CD14-positive monocyte (primary cell): ENCODE data around the gene HSDL1. TPM values are rescaled to one million over a fixed set of nuclear protein-coding genes. Genes with fewer than 3 reads are reported as not detected.

ENCODE experiments used
- DNase-seq, 3 donors: peaks; one replicate each; pipeline ENCODE4 v3.0.0-alpha.2; 2011 to 2022
- H2AFZ ChIP-seq: 2 replicates; pipeline ENCODE4 v1.6.0; 2012; ENCODE audit warnings: mild to moderate bottlenecking, low read depth, low read length, inconsistent platforms; ENCODE audit not compliant: insufficient read depth, poor library complexity, severe bottlenecking
- H3K27ac ChIP-seq, 2 donors: 1 replicate in 1 of 2; 2 replicates in 1 of 2; pipeline ENCODE4 v1.5.1; 2012 to 2013; ENCODE audit warnings: low read length in 2 of 2, control low read depth in 1 of 2, inconsistent platforms in 1 of 2, low read depth in 1 of 2, mild to moderate bottlenecking in 1 of 2
- H3K27me3 ChIP-seq, 2 donors: one replicate each; pipeline versions ENCODE4 v1.6.0 to v1.6.1; 2011 to 2013; ENCODE audit warnings: low read length in 2 of 2; ENCODE audit not compliant: control insufficient read depth in 2 of 2, insufficient read depth in 2 of 2
- H3K36me3 ChIP-seq, 2 donors: replicated peaks in 1 of 2; 1 replicate in 1 of 2; 2 replicates in 1 of 2; pipeline versions ENCODE4 v1.5.1 to v1.6.1; 2012 to 2013; ENCODE audit warnings: low read length in 2 of 2, control low read depth in 1 of 2, inconsistent platforms in 1 of 2, mild to moderate bottlenecking in 1 of 2; ENCODE audit not compliant: insufficient read depth in 2 of 2, control insufficient read depth in 1 of 2
- H3K4me1 ChIP-seq, 2 donors: 1 replicate in 1 of 2; 2 replicates in 1 of 2; pipeline versions ENCODE4 v1.5.1 to v1.6.1; 2012 to 2013; ENCODE audit warnings: low read length in 2 of 2, control low read depth in 1 of 2, inconsistent platforms in 1 of 2, mild to moderate bottlenecking in 1 of 2, moderate library complexity in 1 of 2; ENCODE audit not compliant: insufficient read depth in 2 of 2, control insufficient read depth in 1 of 2
- H3K4me2 ChIP-seq: replicated peaks from 2 replicates; pipeline ENCODE3; 2012; ENCODE audit warnings: low read length, moderate library complexity, mild to moderate bottlenecking; ENCODE audit not compliant: poor library complexity, severe bottlenecking; ENCODE audit errors: extremely low read depth
- H3K4me3 ChIP-seq, 3 experiments: fragments of 200-600 bp in 1 of 3; sonication (generic) in 1 of 3; replicated peaks in 1 of 3; 1 replicate in 2 of 3; 2 replicates in 1 of 3; pipeline ENCODE4 v1.5.1; 2011 to 2013; ENCODE audit warnings: low read length in 3 of 3, mild to moderate bottlenecking in 3 of 3, control low read depth in 2 of 3, low read depth in 2 of 3, inconsistent platforms in 1 of 3, moderate library complexity in 1 of 3
- H3K79me2 ChIP-seq: 2 replicates; pipeline ENCODE4 v1.6.0; 2012; ENCODE audit warnings: mild to moderate bottlenecking, control low read depth, inconsistent platforms, low read length, moderate library complexity; ENCODE audit not compliant: insufficient read depth
- H3K9ac ChIP-seq: 2 replicates; pipeline ENCODE4 v1.6.0; 2017; ENCODE audit warnings: low read length, mild to moderate bottlenecking; ENCODE audit not compliant: insufficient read depth, poor library complexity, severe bottlenecking
- H3K9me3 ChIP-seq, 2 donors: replicated peaks in 1 of 2; 1 replicate in 1 of 2; 2 replicates in 1 of 2; pipeline versions ENCODE4 v1.5.1 to v1.6.1; 2012 to 2013; ENCODE audit warnings: low read length in 2 of 2, control low read depth in 1 of 2; ENCODE audit not compliant: control insufficient read depth in 1 of 2, insufficient read depth in 1 of 2
- H4K20me1 ChIP-seq: 2 replicates; pipeline ENCODE4 v1.6.0; 2012; ENCODE audit warnings: mild to moderate bottlenecking, low read length, control low read depth, moderate library complexity; ENCODE audit not compliant: insufficient read depth
- H3K27ac Mint-ChIP-seq, 7 donors: one replicate each; pipeline ENCODE4 v1.8.0; 2020; ENCODE audit warnings: mild to moderate bottlenecking in 7 of 7, mixed read lengths in 7 of 7, moderate library complexity in 6 of 7, inconsistent platforms in 2 of 7
- H3K27me3 Mint-ChIP-seq, 3 donors: one replicate each; pipeline ENCODE4 v1.8.0; 2021 to 2022; ENCODE audit warnings: low read depth in 3 of 3, mild to moderate bottlenecking in 3 of 3, mixed read lengths in 3 of 3, moderate library complexity in 3 of 3, inconsistent platforms in 1 of 3
- H3K36me3 Mint-ChIP-seq, 2 donors: one replicate each; pipeline ENCODE4 v1.8.0; 2020; ENCODE audit warnings: mixed read lengths in 2 of 2, inconsistent platforms in 1 of 2, mild to moderate bottlenecking in 1 of 2
- H3K4me1 Mint-ChIP-seq: one replicate; pipeline ENCODE4 v1.8.0; 2020; ENCODE audit warnings: mild to moderate bottlenecking, mixed read lengths
- H3K4me3 Mint-ChIP-seq, 2 donors: one replicate each; pipeline ENCODE4 v1.8.0; 2020; ENCODE audit warnings: mild to moderate bottlenecking in 2 of 2, mixed read lengths in 2 of 2, moderate library complexity in 1 of 2
- H3K9me3 Mint-ChIP-seq, 7 donors: one replicate each; pipeline ENCODE4 v1.8.0; 2020 to 2022; ENCODE audit warnings: mixed read lengths in 7 of 7, mild to moderate bottlenecking in 6 of 7, moderate library complexity in 6 of 7, inconsistent platforms in 2 of 7
- WGBS: methylation state at CpG from one replicate; pipeline ENCODE4 v1.1.5; 2013; ENCODE audit warnings: missing lambda C conversion rate; ENCODE audit not compliant: insufficient coverage; 5-methylcytosine and 5-hydroxymethylcytosine counted together
- intact Hi-C, 2 donors: fragments of 100-400 bp; cut with micrococcal nuclease; formaldehyde crosslinking; loops; one replicate each; pipeline versions ENCODE4 v1.15.0 to v1.15.1; 2023
- polyA plus RNA-seq, 3 donors: library from polyadenylated mRNA; depleted of rRNA in 1 of 3; unstranded in 2 of 3; stranded (reverse) in 1 of 3; fragments of 300-500 nt in 2 of 3; fragments of >200 nt in 1 of 3; fragmentation: Illumina TruSeq in 2 of 3; gene quantifications; 1 replicate in 2 of 3; 2 replicates in 1 of 3; pipeline ENCODE4 v1.2.3, GENCODE V29; 2012 to 2021
- TF ChIP-seq, protein P1 (sequence below): fragments of 200-600 bp; IDR thresholded peaks from one replicate; pipeline ENCODE4 v1.8.0; 2022; ENCODE audit warnings: antibody characterized with exemption, mild to moderate bottlenecking

Gene HSDL1
- polyA plus RNA-seq, 3 donors: 7.3 to 13.3 (median 8.0) TPM

GRCh38 chr16:84117494-84117843 is 27.5 kb downstream of the HSDL1 start:
- no peaks in the 10 kb centered on the region for H3K27me3 ChIP-seq
- peak overlapping the region; percentile 86 to 92 for H3K4me3 Mint-ChIP-seq
- DNase-seq: no peak
- H3K27ac Mint-ChIP-seq: peak overlapping the region; percentile 82 to 91 (median 87)
- H3K36me3 ChIP-seq: peaks cover 0 to 7% of the 10 kb centered on the region in 2 donors
- H3K9me3 ChIP-seq: no peaks in the 10 kb centered on the region
- peaks cover 0 to 6% (median 1%) of the 10 kb centered on the region in 3 donors for H3K27me3 Mint-ChIP-seq
- intact Hi-C loops: loop anchor here in 1 of 2 donors (2.0 to 5.0 kb wide), 2 partner anchors 19 to 35 kb away; no protein-coding TSS in a partner anchor
- H4K20me1 ChIP-seq: peaks cover 21% of the 10 kb centered on the region
- H3K9ac ChIP-seq: peak overlapping the region; percentile 94
- 2% methylated on average over 8 of the region's 12 CpGs for WGBS
- peaks cover 0 to 1% (median 0%) of the 10 kb centered on the region in 7 donors for H3K9me3 Mint-ChIP-seq
- peaks cover 39 to 41% of the 10 kb centered on the region in 2 donors for H3K4me1 ChIP-seq
- H3K4me1 Mint-ChIP-seq: peaks cover 29% of the 10 kb centered on the region
- H3K4me3 ChIP-seq: peak overlapping the region; percentile 81 to 94 (median 83)
- peak overlapping the region; percentile 93 for H2AFZ ChIP-seq
- H3K36me3 Mint-ChIP-seq: peaks cover 6 to 7% of the 10 kb centered on the region in 2 donors
- TF ChIP-seq, protein P1, sequence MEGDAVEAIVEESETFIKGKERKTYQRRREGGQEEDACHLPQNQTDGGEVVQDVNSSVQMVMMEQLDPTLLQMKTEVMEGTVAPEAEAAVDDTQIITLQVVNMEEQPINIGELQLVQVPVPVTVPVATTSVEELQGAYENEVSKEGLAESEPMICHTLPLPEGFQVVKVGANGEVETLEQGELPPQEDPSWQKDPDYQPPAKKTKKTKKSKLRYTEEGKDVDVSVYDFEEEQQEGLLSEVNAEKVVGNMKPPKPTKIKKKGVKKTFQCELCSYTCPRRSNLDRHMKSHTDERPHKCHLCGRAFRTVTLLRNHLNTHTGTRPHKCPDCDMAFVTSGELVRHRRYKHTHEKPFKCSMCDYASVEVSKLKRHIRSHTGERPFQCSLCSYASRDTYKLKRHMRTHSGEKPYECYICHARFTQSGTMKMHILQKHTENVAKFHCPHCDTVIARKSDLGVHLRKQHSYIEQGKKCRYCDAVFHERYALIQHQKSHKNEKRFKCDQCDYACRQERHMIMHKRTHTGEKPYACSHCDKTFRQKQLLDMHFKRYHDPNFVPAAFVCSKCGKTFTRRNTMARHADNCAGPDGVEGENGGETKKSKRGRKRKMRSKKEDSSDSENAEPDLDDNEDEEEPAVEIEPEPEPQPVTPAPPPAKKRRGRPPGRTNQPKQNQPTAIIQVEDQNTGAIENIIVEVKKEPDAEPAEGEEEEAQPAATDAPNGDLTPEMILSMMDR: no peak
- H3K4me2 ChIP-seq: peak overlapping the region; percentile 96
- H3K27ac ChIP-seq: peak overlapping the region; percentile 89 to 93
- H3K79me2 ChIP-seq: peaks cover 39% of the 10 kb centered on the region

GRCh38 chr16:84116720-84117493 is 28.1 kb downstream of the HSDL1 start, which contains the start of gene MBTPS1:
Gene MBTPS1 (minus strand): TSS chr16:84116942. CDS start chr16:84101783, 15,159 bp downstream.
- Mint-ChIP-seq H3K27me3 (peaks cover 0 to 6% (median 0%) of the 10 kb centered on the region in 3 donors), H3K4me3 (peak within 1 kb of the TSS; percentile 86 to 92), H3K27ac (peak within 1 kb of the TSS; percentile 87 to 96 (median 93)), H3K9me3 (peaks cover 0 to 1% (median 0%) of the 10 kb centered on the region in 7 donors), H3K36me3 (peaks cover 3 to 4% of the 10 kb centered on the region in 2 donors), H3K4me1 (peaks cover 29% of the 10 kb centered on the region)
- TF ChIP-seq, protein P1: no peak
- H3K27me3 ChIP-seq: no peaks in the 10 kb centered on the region
- WGBS: under 1% methylated on average over 89 of the region's 94 CpGs
- DNase-seq: peak; percentile 97 to 99 (median 98)
- H3K4me3 ChIP-seq: peak within 1 kb of the TSS; percentile 81 to 94 (median 83)
- peak within 1 kb of the TSS; percentile 96 for H3K4me2 ChIP-seq
- H3K36me3 ChIP-seq: peaks cover 0 to 2% of the 10 kb centered on the region in 2 donors
- peaks cover 39 to 41% of the 10 kb centered on the region in 2 donors for H3K4me1 ChIP-seq
- peaks cover 27% of the 10 kb centered on the region for H4K20me1 ChIP-seq
- H2AFZ ChIP-seq: peak within 1 kb of the TSS; percentile 93
- peak within 1 kb of the TSS; percentile 94 for H3K9ac ChIP-seq
- peaks cover 45% of the 10 kb centered on the region for H3K79me2 ChIP-seq
- H3K27ac ChIP-seq: peak within 1 kb of the TSS; percentile 89 to 93
- H3K9me3 ChIP-seq: no peaks in the 10 kb centered on the region
- intact Hi-C loops: loop anchor here in 1 of 2 donors (2.0 to 5.0 kb wide), 2 partner anchors 18 to 35 kb away; no protein-coding TSS in a partner anchor
